ENCODE measurements around the gene ESRRB.

ESRRB gene

GRCh38 chr14:76456200-76456599, 80.3 kb downstream of the ESRRB start:
- DNase-seq, result peak; percentile 3

GRCh38 chr14:76456891-76457586, 81.1 kb downstream of the ESRRB start:
- no peak for DNase-seq

- no peak for DNase-seq
Observed at GRCh38 chr14:76457841-76458240, 81.9 kb downstream of the ESRRB start.

GRCh38 chr14:76461886-76462285, 85.9 kb downstream of the ESRRB start:
- DNase-seq, result no peak

GRCh38 chr14:76462330-76462729, 86.4 kb downstream of the ESRRB start:
- no peak for DNase-seq

- no peak for DNase-seq
Observed at GRCh38 chr14:76463105-76463504, 87.2 kb downstream of the ESRRB start.

GRCh38 chr14:76464856-76465255, 88.9 kb downstream of the ESRRB start:
- DNase-seq, result no peak

GRCh38 chr14:76465664-76466063, 89.7 kb downstream of the ESRRB start:
- no peak for DNase-seq

GRCh38 chr14:76467711-76468155, 91.8 kb downstream of the ESRRB start:
- DNase-seq, result no peak

- no peak for DNase-seq
Observed at GRCh38 chr14:76472199-76472723, 96.3 kb downstream of the ESRRB start.

GRCh38 chr14:76473481-76474263, 97.7 kb downstream of the ESRRB start:
- DNase-seq, result no peak

GRCh38 chr14:76480426-76480825, 104.5 kb downstream of the ESRRB start:
- DNase-seq, result no peak

GRCh38 chr14:76484355-76484754, 108.4 kb downstream of the ESRRB start:
- DNase-seq, result no peak

GRCh38 chr14:76486251-76486743, 110.4 kb downstream of the ESRRB start:
- no peak for DNase-seq

GRCh38 chr14:76488551-76488950, 112.6 kb downstream of the ESRRB start:
- DNase-seq, result no peak

- no peak for DNase-seq
Observed at GRCh38 chr14:76489667-76490066, 113.7 kb downstream of the ESRRB start.

GRCh38 chr14:76490111-76490510, 114.2 kb downstream of the ESRRB start:
- DNase-seq, result no peak

- no peak for DNase-seq
Observed at GRCh38 chr14:76490735-76491134, 114.8 kb downstream of the ESRRB start.

- no peak for DNase-seq
Observed at GRCh38 chr14:76491172-76491930, 115.4 kb downstream of the ESRRB start.

- no peak for DNase-seq
Observed at GRCh38 chr14:76495983-76496382, 120.0 kb downstream of the ESRRB start.

GRCh38 chr14:76496595-76496994, 120.7 kb downstream of the ESRRB start:
- no peak for DNase-seq

GRCh38 chr14:76497550-76498462, 121.9 kb downstream of the ESRRB start:
- DNase-seq, result no peak
